ELR (cell line): ENCODE data around the gene DVL3.

Experiments
- DNase-seq: peaks from one replicate; pipeline ENCODE4 v3.0.0-alpha.2; 2015; ENCODE audit warnings: low read depth

Gene DVL3

DNA sequence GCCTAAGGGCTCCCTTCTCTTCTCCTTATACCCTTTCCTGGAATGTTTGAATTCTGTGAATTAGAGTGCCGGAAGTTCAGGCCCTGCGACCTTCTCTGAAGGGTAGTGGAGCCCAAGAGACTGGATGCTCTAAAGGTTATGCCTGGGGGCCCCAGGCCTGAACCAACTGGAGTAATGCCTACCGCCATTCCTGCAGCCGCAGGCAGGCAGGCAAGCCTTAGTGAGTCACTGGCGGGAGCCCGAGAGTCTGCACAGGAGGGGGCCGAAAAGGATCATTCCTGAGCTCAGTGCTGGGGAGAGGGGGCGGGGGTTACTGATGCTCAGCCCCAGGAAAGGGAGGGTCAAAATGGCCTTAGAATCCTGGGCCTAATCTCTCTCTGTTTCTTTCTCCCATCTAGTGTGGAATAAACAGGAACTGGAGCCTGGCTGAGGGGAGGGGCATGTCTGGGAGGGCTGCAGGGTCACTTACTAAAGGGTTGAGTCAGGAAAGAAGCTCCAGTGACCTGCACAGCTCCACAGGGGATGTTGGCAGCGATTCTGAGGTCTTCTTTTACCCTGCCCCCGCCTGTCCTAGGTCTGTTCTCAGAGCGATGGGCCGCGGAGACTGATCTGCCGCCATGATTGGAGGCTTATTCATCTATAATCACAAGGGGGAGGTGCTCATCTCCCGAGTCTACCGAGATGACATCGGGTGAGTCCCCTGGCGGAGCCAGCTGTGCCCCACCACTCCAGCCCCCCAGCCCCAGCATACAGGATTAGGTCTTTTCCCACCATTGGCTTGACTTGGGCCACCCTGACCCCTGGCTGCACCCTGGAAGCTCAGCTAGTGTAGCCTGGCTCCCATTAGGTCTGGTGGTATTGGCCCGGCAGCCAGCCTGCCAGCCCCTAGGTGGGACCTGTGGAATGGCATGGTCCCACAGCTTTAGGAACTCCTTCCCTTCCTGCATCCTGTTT is 21.5 kb downstream of the DVL3 start:
- DNase-seq: peak; percentile 98

DNA sequence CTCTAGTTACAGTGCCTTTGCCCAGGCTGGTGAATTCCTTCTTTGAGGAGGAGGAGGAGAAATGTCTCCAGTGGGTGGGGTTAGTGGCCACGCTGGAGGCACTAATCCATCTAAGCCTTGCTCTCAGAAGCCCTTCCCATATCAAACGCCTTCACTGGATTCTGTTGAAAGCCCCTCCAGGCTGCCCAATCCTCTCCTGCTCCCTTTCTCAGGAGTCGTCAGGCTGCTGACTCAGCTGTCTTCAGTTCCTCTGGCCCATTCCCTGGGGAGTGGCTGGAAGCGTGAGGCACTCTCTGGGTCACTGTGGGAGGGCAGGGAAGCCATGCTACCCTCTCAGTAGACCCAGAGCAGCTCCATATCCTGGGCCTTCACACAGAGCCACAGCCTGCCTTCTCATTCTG is 22.2 kb downstream of the DVL3 start:
- DNase-seq: peak; percentile 48

DNA sequence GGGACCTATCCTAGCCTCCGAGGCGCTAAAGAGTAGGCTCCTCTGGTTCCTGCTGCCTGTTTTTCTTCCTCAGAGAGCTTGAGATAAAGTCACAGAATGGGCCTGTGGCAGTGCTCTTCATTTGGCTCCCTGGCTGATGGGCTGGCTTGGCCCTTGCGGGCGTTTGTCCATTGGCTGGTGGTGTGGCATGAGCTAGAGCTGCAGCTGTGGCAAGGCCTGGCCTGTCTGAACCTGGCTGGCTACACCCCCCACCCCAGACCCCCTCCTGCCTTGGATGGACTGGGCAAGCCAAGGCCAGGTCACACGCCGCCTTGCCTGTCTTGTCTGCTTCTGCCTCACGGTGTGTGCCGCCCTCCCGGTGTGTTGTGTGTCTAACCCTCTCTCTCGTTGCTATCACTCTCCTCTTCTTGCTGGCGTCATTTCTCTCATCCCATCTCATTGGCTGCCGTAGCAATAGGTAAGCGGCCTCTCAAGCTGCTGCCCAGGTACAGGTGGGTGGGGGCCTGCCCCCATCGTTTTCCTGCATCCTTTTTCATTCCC is 22.7 kb downstream of the DVL3 start:
- DNase-seq: no peak

DNA sequence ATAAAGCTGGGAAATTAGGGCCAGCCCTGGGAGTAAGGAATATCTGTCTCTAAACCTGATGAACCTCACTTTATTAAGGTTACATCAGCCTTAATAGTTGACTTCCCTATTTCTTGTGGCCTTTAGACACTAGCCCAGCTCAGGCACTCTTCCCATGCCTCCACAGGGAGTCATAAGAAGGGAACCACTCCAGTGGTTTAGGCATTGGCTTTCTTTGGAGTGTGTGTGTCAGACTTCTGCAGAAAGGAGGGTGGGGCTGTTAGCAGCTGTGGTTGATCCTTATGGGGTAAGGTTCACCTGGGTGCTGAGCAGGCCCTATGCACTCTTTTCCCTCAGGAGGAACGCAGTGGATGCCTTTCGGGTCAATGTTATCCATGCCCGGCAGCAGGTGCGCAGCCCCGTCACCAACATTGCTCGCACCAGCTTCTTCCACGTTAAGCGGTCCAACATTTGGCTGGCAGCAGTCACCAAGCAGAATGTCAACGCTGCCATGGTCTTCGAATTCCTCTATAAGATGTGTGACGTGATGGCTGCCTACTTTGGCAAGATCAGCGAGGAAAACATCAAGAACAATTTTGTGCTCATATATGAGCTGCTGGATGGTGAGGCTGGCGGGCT is 23.5 kb downstream of the DVL3 start:
- DNase-seq: no peak

DNA sequence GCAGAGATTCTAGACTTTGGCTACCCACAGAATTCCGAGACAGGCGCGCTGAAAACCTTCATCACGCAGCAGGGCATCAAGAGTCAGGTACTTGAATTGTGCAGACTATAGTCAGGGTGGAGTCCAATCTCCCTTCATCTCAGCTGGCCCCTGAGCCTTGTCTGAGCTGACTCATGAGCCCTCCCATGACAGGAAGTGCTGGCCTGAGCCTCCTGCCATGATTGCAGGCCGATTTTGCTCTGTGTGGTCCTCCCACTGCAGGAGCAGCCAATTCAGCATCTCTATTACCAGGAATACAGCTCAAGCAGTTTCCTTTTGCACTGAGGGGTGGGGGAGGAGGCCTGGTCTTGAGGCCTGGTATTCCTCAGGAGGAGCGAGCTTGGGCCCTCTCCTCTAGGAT is 25.0 kb downstream of the DVL3 start:
- peak; percentile 80 for DNase-seq

DNA sequence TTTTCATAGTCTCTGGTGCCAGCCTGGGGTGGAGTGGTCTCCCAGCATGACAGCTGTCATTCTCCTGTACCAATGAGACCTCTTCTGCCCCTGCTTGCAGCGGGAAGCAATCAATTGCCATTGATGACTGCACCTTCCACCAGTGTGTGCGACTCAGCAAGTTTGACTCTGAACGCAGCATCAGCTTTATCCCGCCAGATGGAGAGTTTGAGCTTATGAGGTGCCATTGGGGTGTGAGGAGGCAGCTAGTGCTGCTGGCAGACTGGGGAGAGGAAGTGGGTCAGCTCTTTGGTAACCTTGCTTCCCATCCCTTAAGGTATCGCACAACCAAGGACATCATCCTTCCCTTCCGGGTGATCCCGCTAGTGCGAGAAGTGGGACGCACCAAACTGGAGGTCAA is 26.4 kb downstream of the DVL3 start:
- no peak for DNase-seq

DNA sequence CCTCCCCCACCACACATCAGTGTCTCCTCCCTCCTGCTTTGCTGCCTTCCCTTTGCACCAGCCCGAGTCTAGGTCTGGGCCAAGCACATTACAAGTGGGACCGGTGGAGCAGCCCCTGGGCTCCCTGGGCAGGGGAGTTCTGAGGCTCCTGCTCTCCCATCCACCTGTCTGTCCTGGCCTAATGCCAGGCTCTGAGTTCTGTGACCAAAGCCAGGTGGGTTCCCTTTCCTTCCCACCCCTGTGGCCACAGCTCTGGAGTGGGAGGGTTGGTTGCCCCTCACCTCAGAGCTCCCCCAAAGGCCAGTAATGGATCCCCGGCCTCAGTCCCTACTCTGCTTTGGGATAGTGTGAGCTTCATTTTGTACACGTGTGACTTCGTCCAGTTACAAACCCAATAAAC is 28.5 kb downstream of the DVL3 start:
- no peak for DNase-seq

DNA sequence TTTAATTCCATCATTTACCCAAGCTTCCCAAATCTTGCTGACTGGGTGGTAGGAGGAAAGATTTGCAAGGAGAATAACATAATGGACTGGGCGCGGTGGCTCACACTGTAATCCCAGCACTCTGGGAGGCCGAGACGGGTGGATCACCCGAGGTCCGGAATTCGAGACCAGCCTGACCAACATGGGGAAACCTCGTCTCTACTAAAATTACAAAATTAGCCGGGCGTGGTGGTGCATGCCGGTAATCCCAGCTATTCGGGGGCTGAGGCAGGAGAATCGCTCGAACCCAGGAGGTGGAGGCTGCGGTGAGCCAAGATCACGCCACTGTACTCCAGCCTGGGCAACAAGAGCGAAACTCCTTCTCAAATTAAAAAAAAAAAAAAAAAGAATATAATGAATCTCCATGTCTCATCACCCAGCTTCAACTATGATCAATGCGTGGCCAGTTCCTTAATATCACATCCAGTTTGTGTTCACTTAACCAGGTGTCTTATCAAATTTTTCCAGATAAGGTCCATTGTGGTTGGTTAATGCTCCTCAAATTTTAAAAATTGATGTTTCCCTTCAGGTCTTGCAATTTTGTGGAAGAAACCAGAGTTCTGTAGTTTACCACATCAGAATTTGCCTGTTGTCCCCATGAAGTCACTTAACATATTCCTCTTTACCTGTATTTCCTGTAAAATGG is 29.5 kb downstream of the DVL3 start:
- DNase-seq: no peak

DNA sequence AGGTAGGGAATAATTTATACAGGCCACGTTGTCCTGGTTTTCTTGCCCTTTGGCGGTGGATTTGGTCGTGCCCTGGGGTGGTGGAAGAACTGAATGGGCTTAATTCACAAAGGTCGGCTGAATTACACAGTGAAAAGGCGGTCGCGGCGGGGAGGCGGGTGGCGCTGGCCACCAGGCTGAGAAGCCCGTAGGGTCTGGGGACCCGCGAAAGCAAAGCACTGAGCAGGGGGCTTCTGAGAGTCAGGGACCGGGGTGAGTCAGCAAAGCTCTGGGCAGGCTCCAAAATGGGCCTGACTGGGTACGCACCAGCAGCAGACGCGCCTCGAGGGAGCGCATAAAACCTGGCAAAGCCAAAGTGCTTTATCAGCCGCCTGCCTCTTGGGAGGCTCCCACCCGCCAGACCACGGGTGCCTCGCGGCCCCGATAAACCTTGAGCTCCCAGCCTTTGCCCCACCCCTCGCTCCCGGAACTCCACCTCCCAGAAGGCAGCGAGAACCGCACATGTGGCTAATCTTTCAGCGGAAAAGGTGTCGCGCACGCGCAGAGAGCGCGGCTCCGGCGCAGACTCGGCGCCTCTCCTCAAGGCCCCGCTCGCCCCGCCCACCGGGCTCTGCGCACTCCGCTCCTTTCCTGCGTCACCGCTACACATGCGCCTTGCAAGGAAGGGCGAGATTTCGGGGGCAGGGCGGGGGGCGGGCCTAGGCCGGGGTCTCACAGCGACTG is 30.4 kb downstream of the DVL3 start:
- peak; percentile 99 for DNase-seq

DNA sequence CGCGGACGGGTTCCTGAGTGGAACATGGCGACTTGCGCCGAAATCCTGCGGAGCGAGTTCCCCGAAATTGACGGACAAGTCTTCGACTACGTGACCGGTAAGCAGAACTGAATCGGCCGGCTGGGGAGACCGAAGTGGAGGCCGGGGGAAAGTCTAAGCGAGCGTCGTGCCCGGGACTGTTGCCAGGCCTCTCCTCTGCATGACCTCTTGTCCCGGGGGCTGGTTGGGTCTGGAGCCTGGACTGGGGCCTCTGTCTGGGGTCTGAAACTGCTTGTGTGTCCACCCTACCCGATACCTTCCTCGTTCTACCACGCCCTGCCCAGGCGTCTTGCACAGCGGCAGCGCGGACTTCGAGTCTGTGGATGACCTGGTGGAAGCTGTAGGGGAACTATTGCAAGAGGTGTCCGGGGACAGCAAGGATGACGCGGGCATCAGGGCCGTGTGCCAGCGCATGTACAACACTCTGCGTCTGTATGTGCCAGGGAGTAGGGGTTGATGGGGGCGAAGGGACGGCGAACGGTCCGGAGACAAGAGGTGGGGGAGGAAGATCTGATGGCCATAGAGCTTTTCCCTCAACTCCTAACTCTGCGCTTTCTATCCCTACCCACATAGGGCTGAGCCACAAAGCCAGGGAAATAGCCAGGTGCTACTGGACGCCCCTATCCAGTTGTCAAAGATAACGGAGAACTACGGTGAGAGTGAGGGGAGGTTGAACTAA is 31.2 kb downstream of the DVL3 start, which contains the start of gene ABCF3:
TSS of gene ABCF3 (plus strand) at position 16 of the 718 bp plus-strand sequence. CDS start at position 25, 9 bp downstream.
- DNase-seq: peak; percentile 67

DNA sequence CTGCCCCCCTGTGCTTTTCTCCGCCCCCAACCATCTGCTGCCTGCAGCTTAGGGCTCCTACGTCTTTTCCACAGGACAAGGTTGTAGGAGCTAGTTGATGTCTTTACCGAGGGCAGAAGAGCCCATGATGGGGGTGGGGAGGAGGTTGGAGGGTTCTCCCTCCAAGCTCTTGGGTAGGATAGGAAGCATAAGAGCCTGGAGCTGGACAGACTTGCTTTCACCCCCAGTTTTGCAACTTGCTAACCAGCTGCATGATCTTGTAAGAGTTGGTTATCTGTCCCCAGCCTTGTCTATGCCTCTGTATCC is 31.7 kb downstream of the DVL3 start:
- no peak for DNase-seq

DNA sequence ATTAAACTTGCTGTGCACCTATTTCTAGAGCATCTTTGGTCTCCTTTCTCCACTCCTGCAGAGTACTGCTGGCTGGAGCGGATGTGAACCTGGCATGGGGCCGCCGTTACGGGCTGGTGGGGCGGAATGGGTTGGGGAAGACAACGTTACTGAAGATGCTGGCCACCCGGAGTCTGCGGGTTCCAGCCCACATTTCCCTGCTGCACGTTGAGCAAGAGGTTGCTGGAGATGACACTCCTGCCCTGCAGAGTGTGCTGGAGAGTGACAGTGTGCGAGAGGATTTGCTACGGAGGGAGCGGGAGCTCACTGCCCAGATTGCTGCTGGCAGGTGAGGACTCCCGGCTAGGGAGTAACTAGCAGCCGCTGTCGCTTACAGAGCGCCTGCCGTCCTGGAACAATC is 32.9 kb downstream of the DVL3 start:
- DNase-seq: no peak

DNA sequence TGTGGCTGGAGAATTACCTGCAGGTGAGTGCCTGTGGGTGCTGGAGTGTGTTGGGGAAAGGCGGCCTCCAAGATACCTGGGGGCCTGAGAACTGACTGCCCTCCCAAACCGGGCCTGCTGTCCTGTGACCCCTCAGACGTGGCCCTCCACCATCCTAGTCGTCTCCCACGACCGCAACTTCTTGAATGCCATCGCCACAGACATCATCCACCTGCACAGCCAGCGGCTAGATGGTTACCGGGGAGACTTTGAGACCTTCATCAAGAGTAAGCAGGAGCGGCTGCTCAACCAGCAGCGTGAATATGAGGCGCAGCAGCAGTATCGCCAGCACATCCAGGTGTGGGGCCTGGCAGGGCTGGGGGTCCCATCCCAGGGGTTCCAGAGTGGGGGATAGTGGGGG is 34.2 kb downstream of the DVL3 start:
- no peak for DNase-seq

DNA sequence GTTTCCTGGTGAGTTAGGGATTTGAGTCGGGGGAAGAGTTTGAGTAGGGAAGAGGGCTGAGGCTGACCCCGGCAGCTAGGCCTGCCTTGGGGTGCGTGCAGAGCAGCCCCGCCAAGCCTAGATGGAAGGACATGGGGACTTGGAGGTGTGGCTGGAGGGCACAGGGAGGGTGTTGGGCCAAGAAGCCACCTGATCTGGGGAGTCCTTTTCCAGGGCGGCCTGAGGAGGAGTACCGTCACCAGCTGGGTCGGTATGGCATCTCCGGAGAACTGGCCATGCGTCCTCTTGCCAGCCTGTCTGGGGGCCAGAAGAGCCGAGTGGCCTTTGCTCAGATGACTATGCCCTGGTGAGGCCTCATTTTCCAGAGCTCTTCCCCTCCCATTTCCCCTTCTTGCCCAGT is 37.7 kb downstream of the DVL3 start:
- DNase-seq: no peak

DNA sequence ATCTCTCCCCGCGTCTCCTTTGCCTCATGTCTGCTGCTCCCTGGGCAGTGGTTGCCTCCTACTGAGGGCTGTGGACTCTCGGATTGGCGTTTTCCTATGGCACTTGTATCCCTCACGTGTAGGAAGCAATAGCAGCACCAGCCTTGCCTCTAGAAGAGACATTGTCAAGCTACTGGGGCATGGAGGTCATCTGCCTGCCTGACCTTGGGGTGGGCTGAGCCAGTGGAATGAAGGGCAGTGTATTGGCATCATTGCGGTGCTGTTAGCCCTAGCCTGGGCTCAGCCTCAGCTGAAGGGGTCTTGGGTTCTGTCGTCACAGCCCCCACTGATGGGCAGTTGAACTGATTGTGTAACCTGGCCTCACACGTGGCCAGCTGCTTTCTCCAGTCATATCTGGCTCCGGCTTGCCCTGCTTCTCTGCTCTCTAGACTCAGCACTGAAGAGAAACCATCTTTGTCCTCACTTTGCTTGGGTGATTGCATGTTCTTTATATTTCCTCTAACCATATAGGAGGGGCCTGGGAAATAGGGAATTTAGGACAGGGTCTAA is 38.9 kb downstream of the DVL3 start:
- DNase-seq: no peak

DNA sequence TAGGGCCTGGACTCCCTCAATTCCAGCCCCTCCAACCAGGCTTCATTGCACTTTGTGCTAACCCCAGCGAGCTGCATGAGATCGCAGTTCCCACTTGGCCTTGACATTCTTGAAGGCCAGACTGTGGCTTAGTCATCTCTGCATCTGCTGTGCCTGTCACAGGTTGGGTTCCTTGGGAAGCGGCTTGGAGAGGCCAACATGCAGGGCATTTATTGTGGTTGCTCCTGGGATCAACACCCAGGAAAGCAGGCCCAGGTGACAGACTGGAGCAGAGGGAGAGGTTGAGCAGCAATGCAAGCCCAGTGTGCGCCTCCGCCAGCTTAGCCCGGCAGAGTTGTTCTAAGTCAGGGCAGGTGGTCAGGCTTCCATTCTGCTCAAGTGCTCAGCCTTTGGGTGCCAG is 41.4 kb downstream of the DVL3 start:
- DNase-seq: no peak

DNA sequence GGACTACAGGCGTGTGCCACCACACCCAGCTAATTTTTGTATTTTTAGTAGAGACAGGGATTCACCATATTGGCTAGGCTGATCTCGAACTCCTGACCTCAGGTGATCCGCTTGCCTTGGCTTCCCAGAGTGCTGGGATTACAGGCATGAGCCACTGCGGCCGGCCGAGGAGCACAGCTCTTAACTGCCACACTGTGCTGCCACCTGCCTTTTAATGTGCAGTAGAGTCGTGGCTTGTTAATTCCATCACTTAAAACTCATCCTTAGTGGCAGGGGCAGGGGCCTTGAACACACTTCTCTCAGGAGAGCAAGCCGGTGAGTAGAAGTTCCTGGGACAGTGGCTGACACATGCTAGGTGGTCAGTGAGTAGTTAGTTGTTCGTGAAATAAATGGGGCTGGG is 43.3 kb downstream of the DVL3 start:
- DNase-seq: no peak

DNA sequence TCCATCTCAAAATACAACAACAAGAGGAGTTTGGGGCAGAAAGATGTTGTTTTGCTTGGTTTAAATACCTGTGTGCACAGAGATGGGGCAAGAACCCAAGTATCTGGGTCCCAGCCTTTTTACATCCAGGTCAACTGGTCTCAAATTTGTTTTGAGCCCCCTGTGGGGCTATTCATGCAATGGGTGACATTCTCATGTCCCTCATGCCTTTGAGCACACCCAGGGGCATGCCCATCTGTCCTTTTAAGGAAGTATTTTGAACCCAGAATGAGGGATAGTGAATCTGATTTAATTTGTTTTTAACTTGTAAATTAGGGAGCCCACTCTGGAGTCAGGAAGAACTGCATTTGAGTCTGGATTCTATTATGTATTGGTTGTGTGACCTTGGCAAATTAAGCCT is 45.6 kb downstream of the DVL3 start:
- no peak for DNase-seq

DNA sequence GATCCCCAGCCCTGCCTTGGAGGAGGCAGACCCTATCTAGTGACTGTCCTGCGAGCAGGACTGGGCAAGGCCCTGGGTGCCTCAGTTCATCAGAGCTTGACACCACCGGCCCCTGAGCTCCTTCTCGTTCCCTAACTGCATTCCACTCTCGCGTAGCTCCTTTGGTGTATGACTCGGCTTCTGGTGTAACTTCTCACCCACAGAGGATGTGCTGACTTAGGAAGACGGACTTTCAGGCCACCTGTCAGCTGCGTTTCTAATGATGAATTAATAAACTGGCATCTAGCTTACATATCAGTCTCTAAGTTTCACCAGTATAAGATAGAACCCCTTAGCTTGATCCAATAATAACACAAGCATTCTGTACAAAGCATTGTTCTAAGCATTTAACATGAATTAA is 48.3 kb downstream of the DVL3 start:
- DNase-seq: no peak

DNA sequence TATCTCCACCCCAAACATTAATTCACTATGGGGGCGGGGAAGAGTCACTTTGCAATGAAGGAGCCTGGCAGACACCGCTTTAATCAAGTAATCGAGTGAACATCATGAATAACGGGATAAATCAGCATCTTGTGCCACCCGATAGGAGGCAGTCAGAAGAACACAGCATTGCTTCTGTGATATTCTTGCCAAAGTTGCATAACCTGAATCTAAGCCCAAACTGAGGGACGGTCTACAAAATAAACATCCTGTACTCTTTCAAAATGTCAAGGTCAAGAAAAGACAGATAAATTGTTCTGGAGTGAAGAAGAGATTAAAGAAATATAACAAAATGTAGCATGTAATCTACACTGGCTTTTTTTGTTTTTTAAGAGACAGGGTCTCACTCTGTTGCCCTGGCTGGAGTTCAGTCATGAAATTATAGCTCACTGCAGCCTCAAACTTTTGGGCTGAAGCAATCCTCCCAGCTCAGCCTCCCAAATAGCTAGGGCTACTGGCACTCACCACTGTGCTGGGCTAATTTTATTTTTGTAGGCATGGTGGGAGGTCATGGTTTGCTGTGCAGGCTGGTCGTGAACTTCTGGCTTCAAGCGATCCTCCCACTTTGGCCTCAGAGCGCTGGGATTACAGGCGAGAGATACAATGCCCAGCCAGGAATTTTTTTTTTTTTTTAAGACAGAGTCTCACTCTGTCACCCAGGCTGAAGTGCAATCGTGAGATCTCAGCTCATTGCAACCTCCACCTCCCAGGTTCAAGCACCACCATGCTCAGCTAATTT is 54.2 kb downstream of the DVL3 start:
- no peak for DNase-seq
